WTC11 (cell line): ENCODE measurements around the gene LAMA2. TPM values are rescaled to one million over a fixed set of nuclear protein-coding genes. Genes with fewer than 3 reads are reported as not detected.

Source experiments
- ATAC-seq: fragments of 200-7000 bp; cut with Tn5 transposase; 2 replicates; pipeline ENCODE4 v1.10.0; 2021; ENCODE audit warnings: mild to moderate bottlenecking, moderate library complexity
- CTCF ChIA-PET: fragments of 300-600 bp; sonication (Branson Sonifier 250); formaldehyde crosslinking; loops from one replicate; lab custom pipeline; 2021; ENCODE audit warnings: antibody characterized with exemption; lab: Charles Lee
- POLR2A ChIA-PET: fragments of 350-600 bp; sonication (Branson Sonifier 250); formaldehyde crosslinking; loops from one replicate; lab custom pipeline; 2021; ENCODE audit warnings: antibody characterized with exemption; lab: Charles Lee
- DNase-seq: peaks from one replicate; pipeline ENCODE4 v3.0.0; 2021; ENCODE audit warnings: low spot score
- H3K27ac Mint-ChIP-seq: 2 replicates; pipeline ENCODE4 v1.8.0; 2021; ENCODE audit warnings: mixed read lengths
- H3K27me3 Mint-ChIP-seq: 2 replicates; pipeline ENCODE4 v1.8.0; 2021; ENCODE audit warnings: low read depth, mild to moderate bottlenecking, moderate library complexity, mixed read lengths
- H3K36me3 Mint-ChIP-seq: 2 replicates; pipeline ENCODE4 v1.8.0; 2021; ENCODE audit warnings: mixed read lengths
- H3K4me1 Mint-ChIP-seq: 2 replicates; pipeline ENCODE4 v1.8.0; 2022; ENCODE audit warnings: mixed read lengths
- H3K4me3 Mint-ChIP-seq: 2 replicates; pipeline ENCODE4 v1.8.0; 2021; ENCODE audit warnings: mild to moderate bottlenecking, moderate library complexity, mixed read lengths
- H3K9me3 Mint-ChIP-seq: 2 replicates; pipeline ENCODE4 v1.8.0; 2021; ENCODE audit warnings: mixed read lengths
- ESRRA ChIP-seq: sonication (generic); formaldehyde crosslinking; IDR thresholded peaks from 2 replicates; pipeline ENCODE4 v1.8.1; 2022; ENCODE audit warnings: mild to moderate bottlenecking, missing genetic modification reagents, borderline replicate concordance
- ETV6 ChIP-seq: sonication (generic); formaldehyde crosslinking; IDR thresholded peaks from 2 replicates; pipeline ENCODE4 v1.8.1; 2022; ENCODE audit warnings: mild to moderate bottlenecking, missing genetic modification reagents
- FOXK1 ChIP-seq: sonication (generic); formaldehyde crosslinking; IDR thresholded peaks from 2 replicates; pipeline ENCODE4 v1.8.0; 2022; ENCODE audit warnings: mild to moderate bottlenecking, moderate library complexity, missing genetic modification reagents
- FOXP1 ChIP-seq: sonication (generic); formaldehyde crosslinking; IDR thresholded peaks from 2 replicates; pipeline ENCODE4 v1.8.0; 2022; ENCODE audit warnings: missing genetic modification reagents, mild to moderate bottlenecking, moderate library complexity, borderline replicate concordance
- GTF2I ChIP-seq: fragments of 250-450 bp; sonication (Bioruptor Pico); conservative IDR thresholded peaks from 2 replicates; pipeline ENCODE4 v1.4.0; 2021; ENCODE audit warnings: mild to moderate bottlenecking
- MXD4 ChIP-seq: fragments of 250-450 bp; sonication (Bioruptor Pico); IDR thresholded peaks from 2 replicates; pipeline ENCODE4 v1.8.0; 2021; ENCODE audit warnings: mild to moderate bottlenecking, moderate library complexity, borderline replicate concordance
- NFATC4 ChIP-seq: fragments of 250-450 bp; sonication (Bioruptor Pico); IDR thresholded peaks from 2 replicates; pipeline ENCODE4 v1.9.0; 2021; ENCODE audit warnings: mild to moderate bottlenecking
- NR2C2 ChIP-seq: sonication (generic); formaldehyde crosslinking; IDR thresholded peaks from 2 replicates; pipeline ENCODE4 v1.8.0; 2022; ENCODE audit warnings: mild to moderate bottlenecking, missing genetic modification reagents
- SMAD4 ChIP-seq: sonication (generic); formaldehyde crosslinking; IDR thresholded peaks from 2 replicates; pipeline ENCODE4 v1.8.0; 2022; ENCODE audit warnings: mild to moderate bottlenecking, missing genetic modification reagents
- SP1 ChIP-seq: sonication (generic); formaldehyde crosslinking; conservative IDR thresholded peaks from 2 replicates; pipeline ENCODE4 v1.8.1; 2022; ENCODE audit warnings: missing genetic modification reagents
- ZBTB21 ChIP-seq: sonication (generic); formaldehyde crosslinking; IDR thresholded peaks from 2 replicates; pipeline ENCODE4 v1.8.1; 2023; ENCODE audit warnings: mild to moderate bottlenecking, missing genetic modification reagents, borderline replicate concordance
- ZNF232 ChIP-seq: sonication (generic); formaldehyde crosslinking; IDR thresholded peaks from 2 replicates; pipeline ENCODE4 v1.8.0; 2022; ENCODE audit warnings: mild to moderate bottlenecking, missing genetic modification reagents
- ZNF423 ChIP-seq: fragments of 250-450 bp; sonication (Bioruptor Pico); IDR thresholded peaks from 2 replicates; pipeline ENCODE4 v2.1.2; 2022; ENCODE audit warnings: mild to moderate bottlenecking, moderate library complexity
- total RNA-seq: library from RNA; stranded (reverse); gene quantifications from 3 replicates; pipeline ENCODE4 v1.2.3, GENCODE V29; 2021
- TF ChIP-seq, protein P1 (sequence below): fragments of 250-450 bp; sonication (Bioruptor Pico); IDR thresholded peaks from 2 replicates; pipeline ENCODE4 v1.9.0; 2021; ENCODE audit warnings: mild to moderate bottlenecking
- TF ChIP-seq, protein P2 (sequence below): sonication (generic); formaldehyde crosslinking; IDR thresholded peaks from 2 replicates; pipeline ENCODE4 v1.8.0; 2022; ENCODE audit warnings: mild to moderate bottlenecking, missing genetic modification reagents
- TF ChIP-seq, protein P3 (sequence below): fragments of 250-450 bp; sonication (Bioruptor Pico); IDR thresholded peaks from 2 replicates; pipeline ENCODE4 v1.9.0; 2021; ENCODE audit warnings: moderate library complexity, mild to moderate bottlenecking, inconsistent platforms, borderline replicate concordance
- TF ChIP-seq, protein P4 (sequence below): sonication (generic); formaldehyde crosslinking; IDR thresholded peaks from 2 replicates; pipeline ENCODE4 v1.8.0; 2022; ENCODE audit warnings: mild to moderate bottlenecking, missing genetic modification reagents
- TF ChIP-seq, protein P5 (sequence below): sonication (generic); formaldehyde crosslinking; IDR thresholded peaks from 2 replicates; pipeline ENCODE4 v1.8.0; 2022; ENCODE audit warnings: missing genetic modification reagents
- TF ChIP-seq, protein P6 (sequence below): sonication (generic); formaldehyde crosslinking; IDR thresholded peaks from 2 replicates; pipeline ENCODE4 v1.8.1; 2022; ENCODE audit warnings: low read depth, mild to moderate bottlenecking, moderate library complexity, missing genetic modification reagents, borderline replicate concordance

LAMA2 gene
- total RNA-seq, 1 experiment from 2014 or later: 6.6 TPM

DNA sequence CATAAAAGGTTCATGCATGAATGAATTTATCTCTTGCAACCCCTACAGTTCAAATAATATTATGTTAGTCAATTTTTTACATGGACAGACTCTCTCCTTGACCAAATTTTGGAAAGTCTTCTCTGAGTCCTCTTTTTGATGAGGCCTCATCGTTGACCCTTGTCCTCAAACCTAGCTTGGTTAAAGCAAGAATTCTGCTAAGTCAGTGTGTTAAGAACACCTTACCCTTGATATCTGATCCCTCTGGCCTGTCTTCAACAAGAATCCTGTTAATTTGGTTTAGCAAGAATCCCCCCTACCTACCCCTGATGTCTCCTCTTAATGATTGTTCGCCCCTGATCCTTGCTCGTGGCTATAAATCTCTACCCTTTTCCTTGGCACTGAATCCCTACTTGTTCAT, 301.4 kb downstream of the LAMA2 start:
- no peak for ATAC-seq
- no peaks in the 10 kb centered on the region for H3K9me3 Mint-ChIP-seq
- CTCF ChIA-PET: no interaction called here

DNA sequence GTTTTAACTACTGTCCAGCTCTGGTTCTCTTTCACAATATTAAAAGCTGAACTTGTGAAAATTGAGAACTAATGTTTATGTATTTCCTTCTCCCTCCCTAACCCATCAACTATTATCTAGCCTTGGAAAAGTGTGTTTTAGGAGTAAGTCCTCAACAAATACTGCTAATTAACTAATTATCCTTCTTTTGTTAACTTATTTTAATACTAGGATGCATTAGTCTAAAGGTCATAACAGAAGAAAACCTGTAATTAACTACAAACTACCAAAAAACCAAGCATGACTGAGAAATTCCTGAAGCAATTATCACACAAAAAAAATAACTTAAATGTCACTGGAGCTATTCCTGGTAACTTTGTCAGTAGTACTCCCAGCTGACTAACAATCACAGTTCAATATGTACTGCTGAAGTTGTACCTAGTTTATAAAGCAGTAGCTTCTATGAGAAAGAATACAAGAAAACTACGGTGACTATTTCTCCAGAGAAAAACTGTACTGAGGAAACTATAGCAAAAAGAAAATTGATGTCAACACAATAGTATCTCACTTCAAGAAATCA, 301.9 kb downstream of the LAMA2 start:
- H3K36me3 Mint-ChIP-seq: no peaks in the 10 kb centered on the region
- ATAC-seq (no peak), DNase-seq (no peak)
- H3K9me3 Mint-ChIP-seq: no peaks in the 10 kb centered on the region
- no peaks in the 10 kb centered on the region for H3K27me3 Mint-ChIP-seq
- CTCF ChIA-PET: no interaction called here
- no peak overlapping the region for H3K4me3 Mint-ChIP-seq
- H3K27ac Mint-ChIP-seq: no peak overlapping the region
- H3K4me1 Mint-ChIP-seq: peaks cover 12% of the 10 kb centered on the region
- TF ChIP-seq, protein P1, sequence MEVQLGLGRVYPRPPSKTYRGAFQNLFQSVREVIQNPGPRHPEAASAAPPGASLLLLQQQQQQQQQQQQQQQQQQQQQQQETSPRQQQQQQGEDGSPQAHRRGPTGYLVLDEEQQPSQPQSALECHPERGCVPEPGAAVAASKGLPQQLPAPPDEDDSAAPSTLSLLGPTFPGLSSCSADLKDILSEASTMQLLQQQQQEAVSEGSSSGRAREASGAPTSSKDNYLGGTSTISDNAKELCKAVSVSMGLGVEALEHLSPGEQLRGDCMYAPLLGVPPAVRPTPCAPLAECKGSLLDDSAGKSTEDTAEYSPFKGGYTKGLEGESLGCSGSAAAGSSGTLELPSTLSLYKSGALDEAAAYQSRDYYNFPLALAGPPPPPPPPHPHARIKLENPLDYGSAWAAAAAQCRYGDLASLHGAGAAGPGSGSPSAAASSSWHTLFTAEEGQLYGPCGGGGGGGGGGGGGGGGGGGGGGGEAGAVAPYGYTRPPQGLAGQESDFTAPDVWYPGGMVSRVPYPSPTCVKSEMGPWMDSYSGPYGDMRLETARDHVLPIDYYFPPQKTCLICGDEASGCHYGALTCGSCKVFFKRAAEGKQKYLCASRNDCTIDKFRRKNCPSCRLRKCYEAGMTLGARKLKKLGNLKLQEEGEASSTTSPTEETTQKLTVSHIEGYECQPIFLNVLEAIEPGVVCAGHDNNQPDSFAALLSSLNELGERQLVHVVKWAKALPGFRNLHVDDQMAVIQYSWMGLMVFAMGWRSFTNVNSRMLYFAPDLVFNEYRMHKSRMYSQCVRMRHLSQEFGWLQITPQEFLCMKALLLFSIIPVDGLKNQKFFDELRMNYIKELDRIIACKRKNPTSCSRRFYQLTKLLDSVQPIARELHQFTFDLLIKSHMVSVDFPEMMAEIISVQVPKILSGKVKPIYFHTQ: no peak
- POLR2A ChIA-PET: no interaction called here

More for the DNA sequence above, 301.4 kb downstream of the LAMA2 start:
- H3K27ac Mint-ChIP-seq: no peak overlapping the region
- H3K4me1 Mint-ChIP-seq: peaks cover 12% of the 10 kb centered on the region
- no peak overlapping the region for H3K4me3 Mint-ChIP-seq
- no peaks in the 10 kb centered on the region for H3K36me3 Mint-ChIP-seq
- TF ChIP-seq ETV6 (CRISPR knock-in tag) (no peak), FOXK1 (CRISPR knock-in tag) (no peak), ESRRA (CRISPR knock-in tag) (no peak), MXD4 (CRISPR knock-in tag) (no peak), NR2C2 (CRISPR knock-in tag) (no peak), NFATC4 (CRISPR knock-in tag) (no peak), SP1 (no peak), ZNF423 (CRISPR knock-in tag) (no peak), ZBTB21 (CRISPR knock-in tag) (no peak)
- TF ChIP-seq, protein P2, sequence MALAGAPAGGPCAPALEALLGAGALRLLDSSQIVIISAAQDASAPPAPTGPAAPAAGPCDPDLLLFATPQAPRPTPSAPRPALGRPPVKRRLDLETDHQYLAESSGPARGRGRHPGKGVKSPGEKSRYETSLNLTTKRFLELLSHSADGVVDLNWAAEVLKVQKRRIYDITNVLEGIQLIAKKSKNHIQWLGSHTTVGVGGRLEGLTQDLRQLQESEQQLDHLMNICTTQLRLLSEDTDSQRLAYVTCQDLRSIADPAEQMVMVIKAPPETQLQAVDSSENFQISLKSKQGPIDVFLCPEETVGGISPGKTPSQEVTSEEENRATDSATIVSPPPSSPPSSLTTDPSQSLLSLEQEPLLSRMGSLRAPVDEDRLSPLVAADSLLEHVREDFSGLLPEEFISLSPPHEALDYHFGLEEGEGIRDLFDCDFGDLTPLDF (CRISPR knock-in tag): no peak
- TF ChIP-seq, protein P3, sequence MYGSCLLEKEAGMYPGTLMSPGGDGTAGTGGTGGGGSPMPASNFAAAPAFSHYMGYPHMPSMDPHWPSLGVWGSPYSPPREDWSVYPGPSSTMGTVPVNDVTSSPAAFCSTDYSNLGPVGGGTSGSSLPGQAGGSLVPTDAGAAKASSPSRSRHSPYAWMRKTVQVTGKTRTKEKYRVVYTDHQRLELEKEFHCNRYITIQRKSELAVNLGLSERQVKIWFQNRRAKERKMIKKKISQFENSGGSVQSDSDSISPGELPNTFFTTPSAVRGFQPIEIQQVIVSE (CRISPR knock-in tag): no peak
- TF ChIP-seq, protein P4, sequence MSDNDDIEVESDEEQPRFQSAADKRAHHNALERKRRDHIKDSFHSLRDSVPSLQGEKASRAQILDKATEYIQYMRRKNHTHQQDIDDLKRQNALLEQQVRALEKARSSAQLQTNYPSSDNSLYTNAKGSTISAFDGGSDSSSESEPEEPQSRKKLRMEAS (CRISPR knock-in tag): no peak
- TF ChIP-seq, protein P5, sequence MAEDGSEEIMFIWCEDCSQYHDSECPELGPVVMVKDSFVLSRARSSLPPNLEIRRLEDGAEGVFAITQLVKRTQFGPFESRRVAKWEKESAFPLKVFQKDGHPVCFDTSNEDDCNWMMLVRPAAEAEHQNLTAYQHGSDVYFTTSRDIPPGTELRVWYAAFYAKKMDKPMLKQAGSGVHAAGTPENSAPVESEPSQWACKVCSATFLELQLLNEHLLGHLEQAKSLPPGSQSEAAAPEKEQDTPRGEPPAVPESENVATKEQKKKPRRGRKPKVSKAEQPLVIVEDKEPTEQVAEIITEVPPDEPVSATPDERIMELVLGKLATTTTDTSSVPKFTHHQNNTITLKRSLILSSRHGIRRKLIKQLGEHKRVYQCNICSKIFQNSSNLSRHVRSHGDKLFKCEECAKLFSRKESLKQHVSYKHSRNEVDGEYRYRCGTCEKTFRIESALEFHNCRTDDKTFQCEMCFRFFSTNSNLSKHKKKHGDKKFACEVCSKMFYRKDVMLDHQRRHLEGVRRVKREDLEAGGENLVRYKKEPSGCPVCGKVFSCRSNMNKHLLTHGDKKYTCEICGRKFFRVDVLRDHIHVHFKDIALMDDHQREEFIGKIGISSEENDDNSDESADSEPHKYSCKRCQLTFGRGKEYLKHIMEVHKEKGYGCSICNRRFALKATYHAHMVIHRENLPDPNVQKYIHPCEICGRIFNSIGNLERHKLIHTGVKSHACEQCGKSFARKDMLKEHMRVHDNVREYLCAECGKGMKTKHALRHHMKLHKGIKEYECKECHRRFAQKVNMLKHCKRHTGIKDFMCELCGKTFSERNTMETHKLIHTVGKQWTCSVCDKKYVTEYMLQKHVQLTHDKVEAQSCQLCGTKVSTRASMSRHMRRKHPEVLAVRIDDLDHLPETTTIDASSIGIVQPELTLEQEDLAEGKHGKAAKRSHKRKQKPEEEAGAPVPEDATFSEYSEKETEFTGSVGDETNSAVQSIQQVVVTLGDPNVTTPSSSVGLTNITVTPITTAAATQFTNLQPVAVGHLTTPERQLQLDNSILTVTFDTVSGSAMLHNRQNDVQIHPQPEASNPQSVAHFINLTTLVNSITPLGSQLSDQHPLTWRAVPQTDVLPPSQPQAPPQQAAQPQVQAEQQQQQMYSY: no peak
- no peaks in the 10 kb centered on the region for H3K27me3 Mint-ChIP-seq
- POLR2A ChIA-PET: no interaction called here
- no peak for DNase-seq

DNA sequence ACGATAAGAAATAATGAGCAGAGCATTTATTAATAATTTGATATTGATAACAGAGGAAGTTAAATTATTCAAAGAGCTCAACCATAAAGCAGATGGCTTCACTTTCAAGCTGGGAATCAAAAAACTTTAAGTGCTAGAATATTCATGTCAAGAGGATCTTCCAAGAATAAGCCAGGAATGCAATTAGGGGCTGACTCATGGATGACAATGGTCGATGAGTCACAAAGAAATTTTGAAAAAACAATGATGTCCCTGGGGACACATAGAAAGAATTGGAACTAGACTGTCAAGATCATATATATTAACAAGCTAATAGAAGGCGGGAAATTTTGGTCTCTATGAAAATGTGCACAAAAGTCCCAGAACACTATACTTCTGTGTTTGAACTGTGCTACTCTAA, 304.1 kb downstream of the LAMA2 start:
- ATAC-seq (no peak), DNase-seq (no peak)
- TF ChIP-seq, protein P6, sequence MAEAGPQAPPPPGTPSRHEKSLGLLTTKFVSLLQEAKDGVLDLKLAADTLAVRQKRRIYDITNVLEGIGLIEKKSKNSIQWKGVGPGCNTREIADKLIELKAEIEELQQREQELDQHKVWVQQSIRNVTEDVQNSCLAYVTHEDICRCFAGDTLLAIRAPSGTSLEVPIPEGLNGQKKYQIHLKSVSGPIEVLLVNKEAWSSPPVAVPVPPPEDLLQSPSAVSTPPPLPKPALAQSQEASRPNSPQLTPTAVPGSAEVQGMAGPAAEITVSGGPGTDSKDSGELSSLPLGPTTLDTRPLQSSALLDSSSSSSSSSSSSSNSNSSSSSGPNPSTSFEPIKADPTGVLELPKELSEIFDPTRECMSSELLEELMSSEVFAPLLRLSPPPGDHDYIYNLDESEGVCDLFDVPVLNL (CRISPR knock-in tag): no peak
- TF ChIP-seq GTF2I (CRISPR knock-in tag): no peak
- no peak for TF ChIP-seq SMAD4 (CRISPR knock-in tag)
- TF ChIP-seq SP1: no peak
- TF ChIP-seq, protein P2 (CRISPR knock-in tag): no peak
- TF ChIP-seq FOXP1 (CRISPR knock-in tag): no peak
- TF ChIP-seq ZNF232 (CRISPR knock-in tag): no peak
- no peak for TF ChIP-seq FOXK1 (CRISPR knock-in tag)
- no peak for TF ChIP-seq ZNF423 (CRISPR knock-in tag)
- TF ChIP-seq NFATC4 (CRISPR knock-in tag): no peak
- no peaks in the 10 kb centered on the region for H3K36me3 Mint-ChIP-seq
- H3K4me3 Mint-ChIP-seq: no peak overlapping the region
- ChIA-PET POLR2A (no interaction called here), CTCF (no interaction called here)
- H3K9me3 Mint-ChIP-seq: no peaks in the 10 kb centered on the region
- H3K27me3 Mint-ChIP-seq: no peaks in the 10 kb centered on the region
- H3K27ac Mint-ChIP-seq: no peak overlapping the region
- H3K4me1 Mint-ChIP-seq: peaks cover 12% of the 10 kb centered on the region
